ENCODE data around the gene TUNAR.
"Not testable (repeated sequence)": the region's sequence is repeated elsewhere in the genome, so short reads cannot be mapped to it uniquely, and the experiment has no call there.

TUNAR gene

GRCh38 chr14:95968048-95968447 is 91.4 kb downstream of the TUNAR start:
- not testable (repeated sequence) for DNase-seq (ENCODE audit: low spot score)

Data from SK-N-DZ (cell line).